Loucy (cell line): ENCODE measurements around the gene APRT.

Experiments used
- EZH2phosphoT487 ChIP-seq: fragments of 200-600 bp; IDR thresholded peaks from 2 replicates; pipeline ENCODE4 v1.6.1; 2018; ENCODE audit warnings: antibody characterized with exemption, mild to moderate bottlenecking, moderate library complexity, borderline replicate concordance
- TF ChIP-seq, protein P1 (sequence below): fragments of 200-600 bp; sonication (generic); conservative IDR thresholded peaks from 2 replicates; pipeline ENCODE4 v1.5.1; 2014; ENCODE audit warnings: mild to moderate bottlenecking, antibody characterized with exemption, low read length

GRCh38 chr16:88804552-88805339 lies 7.0 kb downstream of the APRT start:
- TF ChIP-seq, protein P1, sequence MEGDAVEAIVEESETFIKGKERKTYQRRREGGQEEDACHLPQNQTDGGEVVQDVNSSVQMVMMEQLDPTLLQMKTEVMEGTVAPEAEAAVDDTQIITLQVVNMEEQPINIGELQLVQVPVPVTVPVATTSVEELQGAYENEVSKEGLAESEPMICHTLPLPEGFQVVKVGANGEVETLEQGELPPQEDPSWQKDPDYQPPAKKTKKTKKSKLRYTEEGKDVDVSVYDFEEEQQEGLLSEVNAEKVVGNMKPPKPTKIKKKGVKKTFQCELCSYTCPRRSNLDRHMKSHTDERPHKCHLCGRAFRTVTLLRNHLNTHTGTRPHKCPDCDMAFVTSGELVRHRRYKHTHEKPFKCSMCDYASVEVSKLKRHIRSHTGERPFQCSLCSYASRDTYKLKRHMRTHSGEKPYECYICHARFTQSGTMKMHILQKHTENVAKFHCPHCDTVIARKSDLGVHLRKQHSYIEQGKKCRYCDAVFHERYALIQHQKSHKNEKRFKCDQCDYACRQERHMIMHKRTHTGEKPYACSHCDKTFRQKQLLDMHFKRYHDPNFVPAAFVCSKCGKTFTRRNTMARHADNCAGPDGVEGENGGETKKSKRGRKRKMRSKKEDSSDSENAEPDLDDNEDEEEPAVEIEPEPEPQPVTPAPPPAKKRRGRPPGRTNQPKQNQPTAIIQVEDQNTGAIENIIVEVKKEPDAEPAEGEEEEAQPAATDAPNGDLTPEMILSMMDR: no peak
- TF ChIP-seq EZH2phosphoT487: no peak
